GM18951 (cell line): ENCODE data around the gene MALRD1.

Experiments used
- POLR2A ChIP-seq: IDR thresholded peaks from 4 replicates; pipeline ENCODE4 v1.6.1; 2011; ENCODE audit warnings: mild to moderate bottlenecking; ENCODE audit not compliant: insufficient read length, insufficient read depth; ENCODE audit errors: extremely low read depth
- in situ Hi-C: fragments of 300-500 bp; cut with MboI; formaldehyde crosslinking; loops from one replicate; pipeline ENCODE4 v1.12.0; 2022; ENCODE audit warnings: low sequenced_read_pairs, mixed read lengths, inconsistent platforms; ENCODE audit not compliant: unreplicated experiment

The MALRD1 gene

DNA sequence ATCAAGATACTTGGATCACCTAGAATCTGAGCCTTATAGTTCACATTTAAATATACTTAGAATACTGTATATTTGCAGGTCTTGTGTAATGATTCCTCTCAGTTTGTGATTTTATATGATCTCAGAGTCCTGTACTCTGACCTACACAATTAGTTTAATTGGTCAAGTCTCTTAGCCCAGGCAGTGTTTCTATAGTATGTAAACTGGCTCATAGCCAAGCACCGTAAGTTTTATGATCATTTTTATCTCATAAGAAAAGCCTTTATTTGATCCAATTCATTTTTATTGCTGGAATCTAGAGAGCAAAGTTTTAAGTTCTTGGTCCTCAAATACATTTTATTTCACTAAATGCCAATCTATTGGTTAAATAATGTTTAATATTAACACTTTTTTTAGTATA, 242.2 kb downstream of the MALRD1 start:
- no peak for TF ChIP-seq POLR2A
- in situ Hi-C loops: no loop called here

DNA sequence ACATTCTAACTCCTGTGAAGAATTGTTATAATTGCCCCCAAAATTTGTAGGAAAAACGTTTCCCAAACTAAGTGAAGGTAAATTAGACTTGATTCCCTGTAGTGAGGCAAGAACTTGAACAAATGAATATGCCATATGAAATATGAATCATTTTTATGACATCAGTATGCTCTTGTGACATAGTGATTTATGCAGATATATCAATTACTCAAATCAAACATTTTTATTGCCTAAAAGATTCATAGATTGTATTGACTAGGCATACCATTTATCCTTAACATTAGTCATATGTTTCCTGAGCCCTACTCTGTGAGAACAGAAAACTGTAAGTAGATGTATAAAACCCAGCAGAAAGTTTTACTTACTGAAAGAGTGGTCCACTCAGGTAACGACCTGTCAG, 245.6 kb downstream of the MALRD1 start:
- TF ChIP-seq POLR2A: no peak
- in situ Hi-C loops: no loop called here

DNA sequence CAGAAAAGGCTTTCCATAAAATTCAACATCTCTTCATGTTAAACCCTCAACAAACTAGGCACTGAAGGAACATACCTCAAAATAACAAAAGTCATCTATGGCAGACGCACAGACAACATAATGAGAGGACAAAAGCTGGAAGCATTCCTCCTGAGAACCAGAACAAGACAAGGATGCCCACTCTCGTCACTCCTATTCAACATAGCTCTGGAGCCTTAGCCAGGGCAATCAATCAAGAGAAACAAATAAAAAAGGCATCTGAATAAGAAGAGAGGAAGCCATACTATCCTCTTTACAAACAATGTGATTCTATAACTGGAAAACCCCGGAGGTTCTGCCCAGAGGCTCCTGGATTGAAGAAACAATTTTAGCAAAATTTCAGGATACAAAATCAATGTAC, 251.0 kb downstream of the MALRD1 start:
- TF ChIP-seq POLR2A: no peak
- in situ Hi-C loops: no loop called here

DNA sequence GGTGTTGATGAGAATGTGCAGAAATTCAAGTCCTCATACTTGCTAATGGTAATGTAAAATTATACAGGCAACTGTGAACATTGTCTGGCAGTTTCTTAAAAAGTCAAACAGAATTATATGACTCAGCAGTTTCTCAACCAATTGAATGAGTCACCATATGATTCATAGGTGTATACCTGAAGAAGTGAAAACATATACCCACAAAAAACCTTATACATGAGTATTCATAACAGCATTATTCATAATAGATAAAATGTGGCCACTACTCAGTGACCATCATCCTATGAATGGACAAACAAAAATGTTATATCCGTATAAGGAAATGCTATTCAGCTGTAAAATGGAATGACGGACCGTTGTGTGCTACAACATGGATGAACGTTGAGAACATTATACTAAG, 253.5 kb downstream of the MALRD1 start:
- in situ Hi-C loops: no loop called here
- TF ChIP-seq POLR2A: no peak

DNA sequence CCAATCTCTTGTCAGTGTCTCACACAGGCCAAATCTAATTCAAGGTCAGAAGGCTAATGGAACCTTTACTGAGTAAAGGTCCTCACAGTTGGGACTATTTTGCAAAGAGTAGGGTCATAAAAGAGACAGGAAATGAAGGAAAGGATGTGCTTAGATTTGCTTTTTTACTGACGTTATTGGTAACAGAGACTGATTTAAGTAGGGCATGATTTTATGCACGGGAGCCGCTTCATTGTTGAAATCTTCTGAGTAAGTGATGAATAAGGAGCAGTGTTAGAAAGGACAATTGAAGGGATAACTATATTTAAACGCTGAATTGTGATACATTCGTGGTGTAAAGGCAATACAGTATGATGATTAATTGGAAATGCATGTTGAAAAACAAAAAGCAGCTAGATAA, 261.5 kb downstream of the MALRD1 start:
- in situ Hi-C loops: no loop called here
- no peak for TF ChIP-seq POLR2A

DNA sequence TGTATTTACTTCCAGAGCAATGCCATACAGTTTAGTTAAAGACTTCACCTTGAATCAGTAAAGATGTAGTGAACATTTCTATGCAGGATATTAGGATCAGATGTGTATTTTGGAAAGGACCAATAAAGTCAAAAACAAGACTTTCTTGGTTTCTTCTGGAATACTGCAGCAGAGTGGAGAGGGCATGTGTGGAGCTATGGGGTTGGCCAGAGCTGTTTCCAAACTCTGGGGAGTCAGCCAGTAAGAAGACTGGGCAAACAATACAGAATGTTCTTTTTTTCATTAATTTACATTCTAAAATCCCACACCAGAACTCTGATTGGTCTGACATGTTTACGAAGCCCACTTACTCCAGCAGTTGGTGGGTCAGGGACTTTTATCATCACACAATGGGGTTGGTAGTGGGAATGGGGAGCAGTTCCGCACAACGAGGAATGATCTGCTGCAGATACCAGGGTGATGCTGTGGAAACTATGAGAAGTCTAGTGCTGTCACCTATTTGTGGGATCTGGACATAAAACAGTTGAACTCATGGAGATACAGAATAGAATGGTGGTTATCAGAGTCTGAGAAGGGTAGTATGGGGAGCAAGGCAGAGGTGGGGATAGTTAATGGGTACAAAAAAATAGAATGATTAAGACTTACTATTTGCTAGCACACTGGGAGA, 267.7 kb downstream of the MALRD1 start:
- in situ Hi-C loops: no loop called here
- TF ChIP-seq POLR2A: no peak

DNA sequence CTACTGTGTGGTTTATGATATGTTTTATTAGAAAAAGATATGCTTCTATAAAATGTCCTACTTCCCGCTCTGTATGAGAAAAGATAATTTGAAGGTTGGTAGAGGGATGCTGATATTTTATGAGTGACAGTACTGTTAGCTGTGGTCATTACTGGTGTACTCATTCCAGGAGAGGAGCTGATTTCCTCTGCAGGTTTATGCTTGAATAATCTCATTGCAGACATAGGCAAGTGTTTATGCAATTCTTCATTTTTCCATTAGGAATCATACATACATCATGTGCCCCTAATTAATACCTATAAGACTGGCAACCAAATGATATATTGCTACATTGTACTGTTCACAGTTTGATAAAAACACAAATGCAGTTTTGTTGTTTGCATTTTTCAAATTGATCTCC, 269.4 kb downstream of the MALRD1 start:
- in situ Hi-C loops: no loop called here
- no peak for TF ChIP-seq POLR2A

DNA sequence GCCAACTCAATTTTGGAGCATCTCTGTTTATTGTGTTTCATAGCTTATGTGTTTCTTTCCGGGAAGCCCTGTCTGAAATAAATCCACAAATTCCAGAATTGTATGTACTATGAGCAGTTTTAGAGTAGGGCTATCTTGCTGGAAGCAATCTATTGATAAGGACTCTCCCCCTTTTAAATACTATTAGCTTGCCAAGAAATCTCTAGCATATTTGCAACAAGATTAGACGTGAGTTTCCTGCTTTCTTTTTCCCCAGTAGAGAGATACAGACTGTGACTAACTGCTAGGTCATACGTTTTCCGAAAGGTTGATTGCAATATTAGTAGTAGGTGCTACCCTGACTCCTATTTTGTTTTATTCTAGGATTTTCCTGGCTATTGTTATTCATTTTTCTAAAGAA, 277.0 kb downstream of the MALRD1 start:
- in situ Hi-C loops: no loop called here
- no peak for TF ChIP-seq POLR2A

DNA sequence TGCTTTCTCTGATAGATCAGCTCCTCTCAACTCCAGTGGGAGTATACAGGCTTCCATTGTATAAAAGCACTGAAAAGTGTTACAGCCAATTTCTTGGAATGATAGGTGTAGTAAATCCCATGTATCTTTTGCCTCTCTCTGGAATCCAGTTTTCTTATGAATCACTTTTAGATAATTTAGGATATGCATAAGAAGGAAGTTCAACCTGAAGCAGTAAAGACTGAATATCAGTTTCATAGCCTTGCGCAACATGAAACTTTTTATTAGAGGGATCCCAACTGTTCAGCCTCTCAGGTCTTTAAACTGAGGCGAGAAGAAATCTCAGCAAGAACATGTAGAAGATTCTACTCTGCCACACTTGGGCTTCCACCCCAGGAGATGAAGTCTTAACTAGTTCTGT, 280.0 kb downstream of the MALRD1 start:
- TF ChIP-seq POLR2A: no peak
- in situ Hi-C loops: no loop called here

DNA sequence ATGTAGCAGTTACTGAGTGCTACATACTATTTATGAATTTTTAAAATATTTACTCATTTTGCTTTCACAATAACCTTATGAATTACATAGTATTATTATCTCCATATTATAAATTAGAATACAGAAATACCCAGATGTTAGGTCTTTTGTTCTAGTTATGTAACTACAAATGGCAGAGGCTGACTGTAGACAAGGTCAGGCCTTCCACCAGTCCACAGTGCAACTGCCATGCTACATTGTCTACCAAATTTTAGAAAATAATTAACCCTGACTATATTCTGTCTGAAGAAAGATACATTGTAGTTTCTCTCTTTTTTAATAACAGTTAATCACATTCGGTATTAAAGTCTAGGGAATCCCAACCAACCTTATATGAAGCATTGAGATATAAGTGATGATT, 280.9 kb downstream of the MALRD1 start:
- in situ Hi-C loops: no loop called here
- no peak for TF ChIP-seq POLR2A

DNA sequence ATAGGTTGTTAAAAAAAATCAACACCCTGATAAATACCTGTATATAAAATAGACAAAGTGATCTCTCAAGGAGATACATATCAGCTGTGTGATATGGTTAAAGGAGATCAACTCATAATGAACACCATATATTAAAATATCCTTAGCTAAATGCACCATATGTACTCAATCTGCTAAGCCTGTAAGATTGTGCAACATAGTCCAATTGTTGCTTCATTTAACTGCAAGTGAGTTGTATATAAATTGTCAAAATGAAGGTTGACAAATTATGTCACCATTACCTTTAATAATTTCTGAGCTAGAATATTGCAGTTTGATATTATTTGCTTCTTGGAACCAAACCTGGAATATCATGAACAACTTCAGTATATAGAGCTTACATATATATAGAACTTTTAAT, 283.7 kb downstream of the MALRD1 start:
- in situ Hi-C loops: no loop called here
- TF ChIP-seq POLR2A: no peak

DNA sequence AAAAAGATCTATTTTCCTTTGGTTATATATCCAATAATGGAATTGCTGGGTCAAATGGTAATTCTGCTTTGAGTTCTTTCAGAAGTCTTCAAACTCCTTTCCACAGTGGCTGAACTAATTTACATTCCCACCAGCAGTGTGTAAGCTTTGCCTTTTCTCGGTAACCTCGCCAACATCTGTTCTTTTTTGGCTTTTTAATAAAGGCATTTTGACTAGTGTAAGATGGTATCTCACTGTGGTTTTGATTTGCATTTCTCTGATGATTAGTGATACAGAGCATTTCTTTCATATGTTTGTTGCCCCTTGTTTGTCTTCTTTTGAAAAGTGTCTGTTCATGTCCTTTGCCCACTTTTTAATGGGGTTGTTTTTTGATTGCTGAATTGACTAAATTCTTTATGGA, 285.0 kb downstream of the MALRD1 start:
- in situ Hi-C loops: no loop called here
- no peak for TF ChIP-seq POLR2A

DNA sequence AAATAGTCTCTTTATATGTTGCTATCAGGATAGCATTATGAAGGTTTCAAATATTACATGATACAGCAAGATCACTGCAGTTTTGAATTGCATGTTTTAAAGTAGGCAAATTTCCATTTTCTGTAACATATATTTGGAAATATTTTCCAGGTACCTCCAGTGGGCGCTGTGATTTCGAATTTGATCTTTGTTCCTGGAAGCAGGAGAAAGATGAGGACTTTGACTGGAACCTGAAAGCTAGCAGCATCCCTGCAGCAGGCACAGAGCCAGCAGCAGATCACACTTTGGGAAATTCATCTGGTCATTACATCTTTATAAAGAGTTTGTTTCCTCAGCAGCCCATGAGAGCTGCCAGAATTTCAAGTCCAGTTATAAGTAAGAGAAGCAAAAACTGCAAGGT, 299.0 kb downstream of the MALRD1 start:
- TF ChIP-seq POLR2A: no peak
- in situ Hi-C loops: no loop called here

DNA sequence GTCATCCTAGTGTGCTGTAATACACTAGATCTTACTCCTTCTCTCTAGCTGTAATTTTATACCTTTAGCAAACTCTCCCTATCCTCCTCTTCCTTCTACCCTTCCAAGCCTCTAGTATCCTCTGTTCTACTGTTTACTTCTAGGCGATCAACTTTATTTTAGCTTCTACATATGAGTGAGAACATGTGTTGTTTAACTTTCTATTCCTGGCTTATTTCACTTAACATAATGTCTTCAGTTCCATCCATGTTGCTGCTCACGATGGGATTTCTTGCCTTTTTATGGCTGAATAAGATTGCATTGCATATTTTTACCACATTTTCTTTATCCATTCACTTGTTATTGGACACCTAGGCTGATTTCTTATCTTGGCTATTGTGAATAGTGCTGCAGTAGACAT, 318.6 kb downstream of the MALRD1 start:
- in situ Hi-C loops: no loop called here
- TF ChIP-seq POLR2A: no peak

DNA sequence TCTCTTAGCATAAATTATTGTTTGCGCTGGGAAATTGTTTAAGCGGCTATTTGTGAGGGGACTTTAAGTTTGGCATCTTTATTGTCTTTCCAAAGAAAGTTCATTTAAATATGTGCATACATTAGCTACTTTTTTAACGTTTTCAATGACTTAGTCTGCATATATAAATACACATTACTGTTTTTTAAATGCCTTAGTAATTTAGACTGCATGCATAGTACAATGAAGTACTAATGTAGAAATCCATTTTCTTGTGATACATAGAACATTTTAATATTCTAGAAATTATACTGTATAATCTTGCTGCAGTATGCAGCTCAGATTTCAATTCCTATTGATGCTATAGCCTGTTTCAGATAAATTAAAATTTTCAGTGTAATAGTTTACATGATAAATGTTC, 325.4 kb downstream of the MALRD1 start:
- in situ Hi-C loops: no loop called here
- no peak for TF ChIP-seq POLR2A
